Kidney (tissue), 14 donors: Measurements from ENCODE around the gene RHBDL1. TPM values are rescaled to one million over a fixed set of nuclear protein-coding genes. Genes with fewer than 3 reads are reported as not detected.
A peak's percentile ranks its signal among the peaks of the same experiment; 100 is the strongest.

Source experiments
- DNase-seq, 5 donors: peaks; one replicate each; pipeline ENCODE4 v3.0.0-alpha.2; 2013 to 2020
- FAIRE-seq: peaks from 2 replicates; lab custom pipeline; 2012; peaks lifted over from hg19 to GRCh38; lab: Jason Lieb, UNC
- H3K27ac ChIP-seq, 2 donors: one replicate each; pipeline ENCODE4 v1.7.0; 2013; ENCODE audit warnings: low read depth in 2 of 2, low read length in 2 of 2, inconsistent platforms in 1 of 2
- H3K27me3 ChIP-seq: one replicate; pipeline ENCODE4 v1.7.1; 2013; ENCODE audit warnings: low read length, inconsistent platforms; ENCODE audit not compliant: control insufficient read depth, insufficient read depth
- H3K36me3 ChIP-seq, 3 donors: one replicate each; pipeline versions ENCODE4 v1.7.0 to v1.7.1; 2013; ENCODE audit warnings: low read length in 3 of 3, control low read depth in 1 of 3, inconsistent platforms in 1 of 3; ENCODE audit not compliant: insufficient read depth in 3 of 3, control insufficient read depth in 2 of 3
- H3K4me1 ChIP-seq, 3 donors: one replicate each; pipeline versions ENCODE4 v1.7.0 to v1.7.1; 2013; ENCODE audit warnings: low read length in 3 of 3, inconsistent platforms in 1 of 3, low read depth in 1 of 3; ENCODE audit not compliant: control insufficient read depth in 2 of 3, insufficient read depth in 2 of 3
- H3K4me3 ChIP-seq, 3 donors: one replicate each; pipeline versions ENCODE4 v1.7.0 to v1.8.1; 2013; ENCODE audit warnings: low read length in 3 of 3, control low read depth in 1 of 3, inconsistent platforms in 1 of 3
- H3K9ac ChIP-seq, 3 donors: one replicate each; pipeline versions ENCODE4 v1.7.0 to v1.7.1; 2013; ENCODE audit warnings: low read length in 3 of 3, control low read depth in 1 of 3, inconsistent platforms in 1 of 3
- H3K9me3 ChIP-seq, 3 donors: one replicate each; pipeline versions ENCODE4 v1.7.0 to v1.7.1; 2013; ENCODE audit warnings: low read length in 3 of 3, control low read depth in 1 of 3, inconsistent platforms in 1 of 3; ENCODE audit not compliant: control insufficient read depth in 2 of 3, insufficient read depth in 1 of 3
- CTCF ChIP-seq: IDR thresholded peaks from 3 replicates; pipeline ENCODE4 v1.5.1; 2012; ENCODE audit warnings: mild to moderate bottlenecking, moderate library complexity, borderline replicate concordance; ENCODE audit not compliant: insufficient read depth; ENCODE audit errors: extremely low read depth
- intact Hi-C: fragments of 100-400 bp; cut with DNase I; formaldehyde crosslinking; loops from one replicate; pipeline ENCODE4 v1.11.1; 2022
- polyA plus RNA-seq: library from polyadenylated mRNA; stranded (reverse); fragments of 350-450 nt; fragmentation: Illumina TruSeq; extraction: RNeasy Lipid Tissue Mini Kit (QIAGEN cat#74804); gene quantifications from one replicate; pipeline ENCODE4 v1.2.3, GENCODE V29; 2014; ENCODE audit warnings: low read depth, low replicate concordance; ENCODE audit not compliant: insufficient read depth
- total RNA-seq: library from RNA; stranded (reverse); fragmentation: NEBNext Ultra II Directional; extraction: Animal tissue kit (Norgen Biotek cat#: 25700); gene quantifications from one replicate; pipeline ENCODE4 v1.2.1, GENCODE V29; 2021
- donor health status: control.
- donor health status: control.
- donor health status: control.
- donor health status: control.
- donor health status: control.
- donor health status: DM: yes; HTN: yes; CAD: no.
- donor health status: Normal renal cell carcinoma (clear cell type).

RHBDL1 gene
- total and polyA plus RNA-seq, 2 donors from 2014 or later, result 0.88 to 9.7 TPM

- Histone ChIP-seq H3K9ac (no peak overlapping the region), H3K27me3 (peaks cover 16% of the 10 kb centered on the region), H3K9me3 (no peaks in the 10 kb centered on the region), H3K4me1 (peaks cover 0 to 2% (median 0%) of the 10 kb centered on the region in 3 donors), H3K4me3 (no peak overlapping the region), H3K36me3 (no peaks in the 10 kb centered on the region), H3K27ac (no peak overlapping the region)
- intact Hi-C loops, result no loop called here
- TF ChIP-seq CTCF, result no peak
- FAIRE-seq, result no peak
- DNase-seq, result no peak
Observed at GRCh38 chr16:708019-708418, 32.5 kb downstream of the RHBDL1 start.

GRCh38 chr16:708959-709358 is 33.5 kb downstream of the RHBDL1 start:
- intact Hi-C loops, result no loop called here
- FAIRE-seq, result no peak
- peaks cover 0 to 2% (median 0%) of the 10 kb centered on the region in 3 donors for H3K4me1 ChIP-seq
- no peak overlapping the region for H3K4me3 ChIP-seq
- H3K27ac ChIP-seq, result no peak overlapping the region
- peaks cover 12% of the 10 kb centered on the region for H3K27me3 ChIP-seq
- H3K9me3 ChIP-seq, result no peaks in the 10 kb centered on the region
- TF ChIP-seq CTCF, result no peak
- no peak overlapping the region for H3K9ac ChIP-seq
- no peak for DNase-seq
- no peaks in the 10 kb centered on the region for H3K36me3 ChIP-seq

- Histone ChIP-seq H3K9ac (no peak overlapping the region), H3K4me1 (peaks cover 0 to 6% (median 0%) of the 10 kb centered on the region in 3 donors), H3K27ac (no peak overlapping the region), H3K36me3 (no peaks in the 10 kb centered on the region), H3K4me3 (no peak overlapping the region), H3K27me3 (peaks cover 6% of the 10 kb centered on the region), H3K9me3 (no peaks in the 10 kb centered on the region)
- intact Hi-C loops, result no loop called here
- FAIRE-seq (no peak), DNase-seq (peak in 4 of 5 donors; percentile 72 to 87 (median 84))
- no peak for TF ChIP-seq CTCF
Observed at GRCh38 chr16:709566-710499, 34.4 kb downstream of the RHBDL1 start.
